GM19452 (cell line): ENCODE measurements around the gene CRAMP1.
"Not testable (repeated sequence)": the region's sequence is repeated elsewhere in the genome, so short reads cannot be mapped to it uniquely, and the experiment has no call there.

Experiments
- ATAC-seq: cut with Tn5 transposase; IDR thresholded peaks from one replicate; pipeline ENCODE4 v1.9.1; 2021; ENCODE audit not compliant: unreplicated experiment

CRAMP1 gene

GRCh38 chr16:1612320-1613111, at the start of gene CRAMP1:
CRAMP1 (plus strand) TSS chr16:1612360; CDS start chr16:1614640, 2,280 bp downstream.
- no peak for ATAC-seq

GRCh38 chr16:1563786-1564185, 48.4 kb upstream of the CRAMP1 start:
- ATAC-seq, result no peak

GRCh38 chr16:1564325-1564724, 47.8 kb upstream of the CRAMP1 start:
- ATAC-seq, result no peak

- no peak for ATAC-seq
Measured at GRCh38 chr16:1565083-1565805, 46.9 kb upstream of the CRAMP1 start.

GRCh38 chr16:1567988-1568387, 44.2 kb upstream of the CRAMP1 start:
- ATAC-seq, result no peak

- no peak for ATAC-seq
Measured at GRCh38 chr16:1571012-1571671, 41.0 kb upstream of the CRAMP1 start.

- no peak for ATAC-seq
Measured at GRCh38 chr16:1572673-1573072, 39.5 kb upstream of the CRAMP1 start.

- ATAC-seq, result no peak
Measured at GRCh38 chr16:1573301-1573700, 38.9 kb upstream of the CRAMP1 start.

- ATAC-seq, result no peak
Measured at GRCh38 chr16:1575578-1575977, 36.6 kb upstream of the CRAMP1 start.

- no peak for ATAC-seq
Measured at GRCh38 chr16:1579214-1579613, 32.9 kb upstream of the CRAMP1 start.

GRCh38 chr16:1580256-1580655, 31.9 kb upstream of the CRAMP1 start:
- no peak for ATAC-seq

- ATAC-seq, result no peak
Measured at GRCh38 chr16:1580956-1581355, 31.2 kb upstream of the CRAMP1 start.

- no peak for ATAC-seq
Measured at GRCh38 chr16:1581804-1582203, 30.4 kb upstream of the CRAMP1 start.

GRCh38 chr16:1583180-1583579, 29.0 kb upstream of the CRAMP1 start:
- ATAC-seq, result no peak

- no peak for ATAC-seq
Measured at GRCh38 chr16:1584926-1585484, 27.2 kb upstream of the CRAMP1 start.

GRCh38 chr16:1590366-1590765, 21.8 kb upstream of the CRAMP1 start:
- ATAC-seq, result no peak

- no peak for ATAC-seq
Measured at GRCh38 chr16:1590930-1591705, 21.0 kb upstream of the CRAMP1 start.

- no peak for ATAC-seq
Measured at GRCh38 chr16:1592446-1592845, 19.7 kb upstream of the CRAMP1 start.

GRCh38 chr16:1595511-1595910, 16.6 kb upstream of the CRAMP1 start:
- ATAC-seq, result not testable (repeated sequence)

- ATAC-seq, result no peak
Measured at GRCh38 chr16:1596516-1596915, 15.6 kb upstream of the CRAMP1 start.

GRCh38 chr16:1597154-1597553, 15.0 kb upstream of the CRAMP1 start:
- ATAC-seq, result no peak
